Measurements from ENCODE around the gene SORCS2.

The SORCS2 gene

DNA sequence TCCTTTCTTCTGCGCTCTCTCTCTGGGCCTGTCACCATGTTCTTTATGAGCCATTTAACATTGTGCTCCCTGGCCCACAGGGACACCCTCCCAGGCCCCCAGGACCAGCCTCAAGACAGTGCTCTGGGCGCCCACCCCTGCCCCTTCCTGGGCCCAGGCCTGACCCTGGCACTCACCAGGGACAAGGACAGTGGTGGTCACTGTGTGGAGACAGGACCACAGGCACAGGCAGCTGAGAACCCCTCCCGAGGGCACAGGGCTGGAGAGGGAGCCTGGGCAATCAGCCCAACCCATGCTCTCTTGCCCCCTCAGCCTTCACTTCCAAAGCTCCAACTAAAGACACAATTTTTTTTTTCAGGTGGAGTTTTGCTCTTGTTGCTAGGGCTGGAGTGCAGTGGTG lies 460.6 kb downstream of the SORCS2 start:
- in situ Hi-C loops (cut with MboI; ENCODE audit: low sequenced_read_pairs, unreplicated experiment) = no loop called here
- DNase-seq (ENCODE audit: low spot score) = no peak
- TF ChIP-seq CTCF (IDR thresholded peaks at IDR 0.05; ENCODE audit: borderline replicate concordance, control extremely low read depth, extremely low read depth, insufficient read depth, missing control alignments) = no peak

DNA sequence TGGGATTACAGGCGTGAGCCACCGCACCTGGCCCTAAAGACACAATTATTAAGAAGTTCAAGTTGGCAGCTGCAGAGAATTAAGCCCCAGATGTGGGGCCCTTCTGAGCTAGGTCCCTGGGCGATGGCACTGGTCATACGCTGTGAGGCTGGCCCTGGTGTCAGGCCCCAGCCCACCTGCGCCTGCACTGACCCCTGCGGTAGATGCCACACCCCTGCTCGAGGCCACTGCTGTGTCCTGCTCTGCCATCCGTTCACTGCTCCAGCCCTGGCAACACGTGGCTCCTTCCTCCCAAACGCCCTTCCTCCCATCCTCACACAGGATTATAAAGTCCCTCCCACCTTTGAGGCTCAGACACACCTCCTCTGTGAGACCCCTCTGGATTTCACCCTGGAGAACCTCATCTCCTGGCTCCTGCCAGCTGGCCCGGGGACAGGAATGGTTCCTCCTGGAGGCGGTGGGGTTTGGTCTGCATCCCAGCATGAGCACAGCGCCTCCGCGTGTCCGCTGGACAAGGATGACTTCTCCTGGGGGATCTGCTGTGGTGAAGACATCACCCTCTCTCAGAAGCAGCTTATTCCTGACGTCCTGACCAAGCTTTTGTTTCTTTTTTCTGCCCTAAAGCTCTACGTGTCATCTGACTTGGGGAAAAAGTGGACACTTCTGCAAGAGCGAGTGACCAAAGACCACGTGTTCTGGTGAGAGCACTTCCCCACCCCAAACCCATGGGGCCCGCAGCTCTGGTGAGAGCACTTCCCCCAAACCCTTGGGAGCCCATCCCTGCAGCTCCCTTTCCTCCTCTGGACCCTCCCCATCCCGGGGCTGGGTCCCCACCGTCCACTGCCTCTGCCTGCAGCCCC lies 461.4 kb downstream of the SORCS2 start:
- DNase-seq (ENCODE audit: low spot score) = no peak
- TF ChIP-seq CTCF (IDR thresholded peaks at IDR 0.05; ENCODE audit: borderline replicate concordance, control extremely low read depth, extremely low read depth, insufficient read depth, missing control alignments) = no peak
- in situ Hi-C loops (cut with MboI; ENCODE audit: low sequenced_read_pairs, unreplicated experiment) = no loop called here

- no peak for TF ChIP-seq CTCF (IDR thresholded peaks at IDR 0.05; ENCODE audit: borderline replicate concordance, control extremely low read depth, extremely low read depth, insufficient read depth, missing control alignments)
- in situ Hi-C loops (cut with MboI; ENCODE audit: low sequenced_read_pairs, unreplicated experiment) = no loop called here
These were observed 462.5 kb downstream of the SORCS2 start for GRCh38 chr4:7654550-7655445.

DNA sequence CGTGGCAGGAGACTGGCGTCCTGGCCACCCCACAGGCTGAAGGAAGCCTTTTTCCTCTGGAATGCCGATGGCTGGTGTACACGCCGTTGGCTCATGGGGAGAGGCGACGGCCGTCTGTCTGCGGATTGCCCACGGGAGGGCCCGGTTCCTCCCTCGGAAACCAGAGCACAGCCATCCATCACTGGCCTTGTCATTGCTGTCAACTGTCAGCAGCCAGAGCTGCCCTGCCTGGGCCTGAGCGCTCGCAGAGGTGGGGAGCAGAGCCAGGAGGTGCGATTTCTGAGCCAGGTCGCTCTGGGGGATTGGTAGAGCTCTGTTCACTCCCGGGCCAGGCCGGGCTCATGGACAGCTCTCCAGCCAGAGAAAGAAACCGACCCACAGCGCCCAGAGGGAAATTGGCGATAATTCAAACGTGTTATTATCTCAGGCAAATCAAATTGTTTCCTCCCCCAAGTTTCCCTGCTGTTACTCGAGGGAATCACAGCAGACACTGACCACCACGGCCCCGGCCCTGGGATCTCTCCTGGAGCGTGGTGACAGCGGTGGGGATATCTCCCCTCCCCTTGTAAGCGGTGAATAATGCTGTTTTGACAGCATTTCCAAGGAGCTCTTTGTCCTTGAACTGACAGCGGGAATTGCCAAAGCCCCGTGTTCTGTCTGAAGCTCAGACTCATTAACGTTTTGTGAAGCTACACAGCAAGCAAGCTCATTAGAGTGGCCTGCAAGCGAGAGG lies 463.3 kb downstream of the SORCS2 start:
- TF ChIP-seq CTCF (IDR thresholded peaks at IDR 0.05; ENCODE audit: borderline replicate concordance, control extremely low read depth, extremely low read depth, insufficient read depth, missing control alignments) = no peak
- no peak for DNase-seq (ENCODE audit: low spot score)
- in situ Hi-C loops (cut with MboI; ENCODE audit: low sequenced_read_pairs, unreplicated experiment) = no loop called here

More at GRCh38 chr4:7654550-7655445, 462.5 kb downstream of the SORCS2 start:
- no peak for DNase-seq (ENCODE audit: low spot score)

DNA sequence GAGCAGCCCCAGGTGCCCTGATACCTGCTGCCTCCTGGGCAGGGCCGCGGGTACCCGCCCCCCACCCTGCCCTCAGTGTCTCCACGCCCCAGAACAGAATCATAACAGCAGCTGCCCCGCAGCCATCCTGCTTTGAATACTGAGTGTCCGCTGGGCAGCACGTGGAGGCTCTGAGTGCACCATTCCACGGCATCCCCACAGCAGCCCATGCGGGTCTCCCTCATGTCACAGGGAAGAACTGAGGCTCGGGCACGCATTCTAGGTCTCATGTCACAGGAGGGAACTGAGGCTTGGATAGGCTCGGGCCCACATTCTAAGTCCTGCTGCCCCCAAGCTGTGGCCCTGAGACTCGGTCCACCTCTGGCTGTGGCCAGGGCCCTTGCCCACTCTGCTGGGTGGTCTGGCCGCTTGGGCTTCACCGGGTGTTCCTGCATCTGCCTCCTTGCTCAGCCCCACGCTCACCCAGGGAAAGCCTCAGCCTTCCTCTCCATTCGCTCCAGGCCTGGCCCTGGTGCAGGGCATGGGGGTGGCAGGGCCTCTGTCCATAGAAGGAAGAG lies 464.0 kb downstream of the SORCS2 start:
- in situ Hi-C loops (cut with MboI; ENCODE audit: low sequenced_read_pairs, unreplicated experiment) = no loop called here
- no peak for TF ChIP-seq CTCF (IDR thresholded peaks at IDR 0.05; ENCODE audit: borderline replicate concordance, control extremely low read depth, extremely low read depth, insufficient read depth, missing control alignments)

More for the DNA sequence above, 464.0 kb downstream of the SORCS2 start:
- no peak for DNase-seq (ENCODE audit: low spot score)

Data from GM13976 (cell line).